HFF-Myc (cell line): ENCODE results near the gene EXOC4.

ENCODE experiments used
- DNase-seq: peaks from one replicate; pipeline ENCODE4 v3.0.0-alpha.2; 2011; ENCODE audit warnings: low read depth; ENCODE audit errors: extremely low read depth
- H3K4me3 ChIP-seq: replicated peaks from 2 replicates; pipeline ENCODE4 v1.5.1; 2011; ENCODE audit warnings: low read depth, mild to moderate bottlenecking, control low read depth, low read length
- TF ChIP-seq, protein P1 (sequence below): IDR thresholded peaks from 2 replicates; pipeline ENCODE4 v1.5.1; 2012; ENCODE audit warnings: mild to moderate bottlenecking, low read depth, low read length, control low read depth; ENCODE audit errors: missing control alignments

EXOC4 gene

DNA sequence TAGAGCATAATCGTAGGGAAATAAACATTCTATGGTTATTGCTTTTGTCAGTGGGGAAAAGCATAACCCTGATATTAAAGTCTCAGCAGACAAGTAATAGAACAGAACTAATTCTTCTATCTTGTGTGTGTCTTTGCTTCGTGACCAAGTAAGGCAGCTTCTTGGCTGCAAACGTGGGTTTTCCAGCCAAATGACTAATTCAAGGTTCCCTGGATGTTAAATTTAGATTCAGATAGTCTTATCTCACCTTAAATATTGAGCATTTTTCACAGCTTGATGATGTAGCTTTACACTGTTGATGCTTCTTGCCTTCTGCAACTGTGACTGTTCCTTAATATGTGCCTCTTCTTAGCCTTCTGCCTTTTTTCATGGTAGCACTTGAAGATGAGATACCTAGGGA lies 113.0 kb downstream of the EXOC4 start:
- TF ChIP-seq, protein P1, sequence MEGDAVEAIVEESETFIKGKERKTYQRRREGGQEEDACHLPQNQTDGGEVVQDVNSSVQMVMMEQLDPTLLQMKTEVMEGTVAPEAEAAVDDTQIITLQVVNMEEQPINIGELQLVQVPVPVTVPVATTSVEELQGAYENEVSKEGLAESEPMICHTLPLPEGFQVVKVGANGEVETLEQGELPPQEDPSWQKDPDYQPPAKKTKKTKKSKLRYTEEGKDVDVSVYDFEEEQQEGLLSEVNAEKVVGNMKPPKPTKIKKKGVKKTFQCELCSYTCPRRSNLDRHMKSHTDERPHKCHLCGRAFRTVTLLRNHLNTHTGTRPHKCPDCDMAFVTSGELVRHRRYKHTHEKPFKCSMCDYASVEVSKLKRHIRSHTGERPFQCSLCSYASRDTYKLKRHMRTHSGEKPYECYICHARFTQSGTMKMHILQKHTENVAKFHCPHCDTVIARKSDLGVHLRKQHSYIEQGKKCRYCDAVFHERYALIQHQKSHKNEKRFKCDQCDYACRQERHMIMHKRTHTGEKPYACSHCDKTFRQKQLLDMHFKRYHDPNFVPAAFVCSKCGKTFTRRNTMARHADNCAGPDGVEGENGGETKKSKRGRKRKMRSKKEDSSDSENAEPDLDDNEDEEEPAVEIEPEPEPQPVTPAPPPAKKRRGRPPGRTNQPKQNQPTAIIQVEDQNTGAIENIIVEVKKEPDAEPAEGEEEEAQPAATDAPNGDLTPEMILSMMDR, result no peak
- no peak for DNase-seq
- H3K4me3 ChIP-seq, result no peak overlapping the region

DNA sequence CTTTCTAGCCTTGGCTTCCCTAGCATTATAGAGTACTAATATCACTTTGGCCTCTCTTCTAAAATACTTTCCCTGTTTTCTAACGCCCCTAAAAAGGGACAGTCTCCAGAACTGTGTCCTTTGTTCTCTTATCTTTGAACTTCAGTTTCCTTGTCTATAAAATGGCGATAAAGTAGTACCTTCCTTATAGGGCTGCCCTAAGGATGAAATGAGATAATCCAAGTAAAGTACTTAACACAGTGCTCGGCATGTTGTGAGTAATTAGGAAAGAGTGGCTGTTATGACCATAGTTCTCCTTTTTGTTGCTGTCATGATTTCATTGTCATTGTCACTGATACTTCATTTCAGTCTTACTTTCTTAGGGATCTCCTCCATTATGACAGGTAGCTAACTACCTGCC lies 114.7 kb downstream of the EXOC4 start:
- no peak overlapping the region for H3K4me3 ChIP-seq
- no peak for DNase-seq
- TF ChIP-seq, protein P1, result no peak

DNA sequence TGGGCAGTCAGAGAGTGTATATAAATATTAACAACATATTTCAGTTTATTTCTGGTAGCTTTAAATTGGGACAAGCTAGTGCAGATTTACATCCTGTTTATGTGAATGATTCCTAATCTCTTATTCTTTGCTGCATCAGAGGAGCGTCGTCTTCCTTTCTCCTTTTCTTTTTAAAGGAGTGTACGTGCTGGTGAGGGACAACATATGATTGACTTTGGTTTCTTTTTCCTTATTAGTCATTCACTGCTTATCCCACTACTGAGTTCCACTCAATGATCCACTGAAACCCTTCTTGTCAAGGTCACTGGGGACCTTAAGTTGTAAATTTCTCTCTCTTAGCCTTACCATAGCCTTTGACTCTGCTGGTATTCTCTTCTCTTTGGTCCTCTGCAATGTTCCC lies 116.3 kb downstream of the EXOC4 start:
- TF ChIP-seq, protein P1, result no peak
- no peak overlapping the region for H3K4me3 ChIP-seq
- DNase-seq, result no peak

DNA sequence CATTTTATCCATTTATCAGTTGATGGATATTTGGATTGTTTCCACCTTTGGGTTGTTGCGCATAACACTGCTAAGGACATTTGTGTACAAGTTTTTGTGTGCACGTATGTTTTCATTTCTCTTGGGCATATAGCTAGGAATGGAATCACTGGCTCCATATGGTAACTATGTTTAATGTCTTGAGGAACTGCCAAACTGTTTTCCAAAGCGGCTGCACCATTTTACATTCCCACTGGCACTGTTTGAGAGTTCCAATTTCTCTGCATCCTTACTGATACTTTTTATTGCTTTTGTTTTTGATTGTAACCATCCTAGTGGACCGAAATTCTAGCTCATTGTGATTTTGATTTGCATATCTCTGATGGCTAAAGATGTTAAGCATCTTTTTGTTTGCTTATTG lies 118.7 kb downstream of the EXOC4 start:
- no peak for DNase-seq
- H3K4me3 ChIP-seq, result no peak overlapping the region
- TF ChIP-seq, protein P1, result no peak

DNA sequence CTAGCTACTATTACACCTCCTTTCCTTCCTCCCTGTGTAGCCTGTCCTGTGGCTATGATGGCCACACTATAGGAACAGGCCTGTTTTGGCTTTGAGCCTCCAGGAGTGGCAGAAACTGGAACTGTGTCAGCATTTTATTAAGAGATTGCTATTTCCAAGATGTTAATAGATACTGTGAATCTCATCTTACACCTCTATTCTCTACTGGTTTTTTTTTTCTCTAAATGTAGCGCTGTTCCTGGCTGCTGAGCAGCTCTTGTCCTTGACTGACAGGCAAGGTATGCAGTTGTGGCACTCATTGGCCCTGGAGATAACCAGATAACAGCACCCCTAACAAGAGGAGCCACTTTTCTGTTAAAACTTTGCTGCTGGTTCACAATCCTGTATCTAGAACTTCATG lies 119.5 kb downstream of the EXOC4 start:
- TF ChIP-seq, protein P1, result no peak
- no peak for DNase-seq
- H3K4me3 ChIP-seq, result no peak overlapping the region

DNA sequence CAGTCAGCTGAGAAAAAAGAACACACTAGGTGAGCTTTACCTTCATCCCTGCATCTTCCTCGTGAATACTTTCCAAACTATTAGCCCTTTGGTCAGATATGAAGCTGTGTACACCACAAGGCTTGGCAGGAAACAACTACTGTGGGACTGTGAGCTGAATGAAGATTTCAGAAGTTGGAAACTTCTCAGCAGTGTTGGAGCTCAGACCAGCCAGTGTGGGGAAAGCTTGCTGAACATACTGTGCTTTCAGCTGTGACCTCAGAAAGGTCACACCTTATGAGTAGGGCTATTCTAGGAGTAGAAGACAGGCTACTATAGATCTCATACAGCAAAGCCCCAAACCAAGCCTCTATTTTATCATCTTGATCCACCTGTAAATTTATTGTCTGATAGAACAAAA lies 123.6 kb downstream of the EXOC4 start:
- H3K4me3 ChIP-seq, result no peak overlapping the region
- no peak for DNase-seq
- TF ChIP-seq, protein P1, result no peak

DNA sequence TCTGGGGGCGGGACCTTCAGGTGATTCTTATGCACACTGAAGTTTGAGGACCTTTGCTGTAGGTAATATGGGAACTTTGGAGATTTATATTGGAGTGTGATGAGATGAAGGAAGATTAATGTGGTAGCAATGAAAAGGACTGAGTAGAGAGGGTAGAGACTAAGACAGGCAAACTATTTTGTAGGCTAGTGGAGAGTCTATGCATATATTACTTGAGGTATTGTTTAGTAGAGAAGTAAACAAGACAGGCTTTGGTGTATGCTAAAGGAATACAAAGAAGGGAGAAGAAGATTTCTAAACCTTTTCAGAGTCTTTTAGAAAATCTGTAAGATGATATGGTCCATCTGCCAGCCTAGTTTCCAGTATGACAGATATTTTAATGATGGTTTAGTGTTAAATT lies 129.1 kb downstream of the EXOC4 start:
- H3K4me3 ChIP-seq, result no peak overlapping the region
- no peak for DNase-seq
- TF ChIP-seq, protein P1, result no peak
